GM11168 (cell line): Measurements from ENCODE around the gene CCM2.

Experiments
- in situ Hi-C: fragments of 300-500 bp; cut with MboI; formaldehyde crosslinking; loops from one replicate; pipeline ENCODE4 v1.12.0; 2022; ENCODE audit warnings: low sequenced_read_pairs; ENCODE audit not compliant: unreplicated experiment

Gene CCM2

DNA sequence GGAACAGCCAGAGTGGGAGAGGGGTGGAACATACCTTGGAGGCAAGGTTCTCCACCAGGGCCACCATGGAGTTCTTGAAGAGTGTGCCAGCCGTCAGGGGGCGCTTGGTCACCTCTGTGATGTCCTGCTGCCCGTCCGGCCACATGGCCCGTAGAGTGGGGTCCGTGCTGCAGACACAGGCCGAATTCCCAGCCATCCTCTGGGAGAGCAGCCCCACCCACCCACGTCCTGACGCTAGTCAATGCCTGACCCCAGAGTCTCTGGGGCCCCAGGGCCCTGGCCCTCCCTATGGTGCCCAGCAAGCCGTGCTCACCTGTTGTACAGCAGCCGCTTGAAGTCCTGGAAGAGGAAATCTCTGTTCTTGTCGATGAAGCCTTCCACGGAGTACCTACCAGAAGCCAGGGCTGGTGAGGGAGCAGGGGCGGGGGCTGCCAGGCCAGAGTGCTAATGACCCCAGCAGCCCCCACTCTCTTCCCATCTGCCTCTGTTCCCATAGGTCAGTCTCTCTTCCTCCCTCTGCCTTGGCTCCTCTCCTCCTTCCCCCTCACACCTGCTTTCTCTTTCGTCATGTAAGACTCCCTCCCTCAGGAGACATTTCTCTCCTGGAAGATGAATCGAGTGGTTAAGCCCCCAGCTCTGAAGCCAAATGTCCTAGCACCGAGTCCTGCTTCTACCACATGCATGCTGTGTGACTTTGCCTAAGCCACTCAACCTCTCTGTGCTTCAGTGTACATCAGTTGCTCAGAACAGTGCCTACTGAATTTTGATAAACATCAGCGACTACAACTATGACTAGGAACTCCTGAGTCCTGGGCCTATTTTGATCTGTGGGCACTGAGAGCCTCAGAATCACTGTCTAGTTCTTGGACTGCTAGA lies 32.2 kb upstream of the CCM2 start:
- in situ Hi-C loops, result loop anchor here (25.0 kb wide), 1 partner anchor 169 kb away; no protein-coding TSS in a partner anchor

DNA sequence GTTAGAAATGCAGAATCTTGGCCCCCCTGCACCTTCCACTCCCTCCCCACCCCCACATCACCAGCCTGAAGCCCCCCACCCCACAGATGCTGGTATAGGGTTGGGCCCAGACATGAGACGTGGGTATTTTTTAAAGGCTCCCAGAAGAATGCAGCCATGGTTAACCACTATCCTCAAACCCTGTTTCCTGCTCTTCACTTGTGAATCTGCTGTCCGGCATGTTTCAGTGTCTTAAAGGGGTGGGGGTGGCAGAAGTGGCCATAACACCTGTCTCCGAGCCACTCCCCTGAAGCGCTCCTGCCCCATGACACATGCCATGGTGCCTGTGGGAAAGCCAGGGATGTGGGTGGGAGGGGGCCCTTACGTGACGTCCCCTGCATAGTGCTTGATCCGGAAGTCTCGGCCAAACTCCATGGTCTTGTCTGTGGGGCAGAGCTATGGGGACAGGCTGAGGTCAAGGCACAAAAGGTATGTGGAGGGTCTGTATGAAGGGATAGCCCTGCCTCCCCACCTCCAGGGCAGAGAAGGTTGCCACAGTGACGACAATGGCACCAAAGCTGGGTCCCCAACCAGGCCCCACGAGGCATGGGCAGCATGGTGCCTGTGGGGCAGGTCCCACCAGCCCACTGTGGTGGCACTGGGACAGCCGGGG lies 30.8 kb upstream of the CCM2 start:
- in situ Hi-C loops, result loop anchor here (25.0 kb wide), 1 partner anchor 168 kb away; no protein-coding TSS in a partner anchor

DNA sequence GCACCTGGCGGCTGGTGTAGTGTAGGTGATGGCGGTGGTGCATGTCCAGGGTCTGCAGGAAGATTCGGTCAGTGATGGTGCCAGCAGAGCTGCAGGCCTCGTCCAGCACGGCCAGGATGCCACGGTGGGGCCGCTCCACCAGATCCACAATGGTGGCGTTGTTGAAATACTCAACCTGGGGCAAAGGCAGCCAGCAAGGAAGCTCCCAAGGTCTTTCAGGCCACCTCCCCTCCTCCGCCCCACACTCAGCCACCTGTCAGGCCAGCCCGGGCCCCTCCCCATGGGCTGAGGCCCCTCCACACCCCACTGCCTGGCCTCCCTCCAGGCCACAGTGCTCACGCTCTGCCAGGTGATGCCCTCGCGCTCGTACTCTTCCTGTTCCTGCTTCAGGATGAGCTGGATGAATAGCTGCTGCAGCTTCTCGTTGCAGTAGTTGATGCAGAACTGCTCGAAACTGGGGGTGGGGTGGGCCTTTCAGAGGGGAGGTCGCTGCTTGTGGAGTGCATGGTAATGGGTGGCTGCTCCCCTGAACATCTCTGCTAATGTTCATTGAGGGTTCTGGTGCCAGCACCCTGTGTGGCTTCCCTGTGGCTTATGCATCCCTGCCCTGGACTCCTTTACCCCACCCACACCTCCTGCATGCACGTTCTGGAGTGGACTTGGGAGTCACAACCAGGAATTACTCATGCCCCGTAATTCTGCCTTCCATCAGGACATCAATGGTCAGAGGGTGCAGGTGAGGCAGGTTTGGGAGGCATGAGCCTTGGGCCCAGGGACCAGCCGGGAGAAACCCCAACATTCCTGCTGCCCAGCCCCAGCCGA lies 30.1 kb upstream of the CCM2 start:
- in situ Hi-C loops, result loop anchor here (25.0 kb wide), 1 partner anchor 167 kb away; no protein-coding TSS in a partner anchor

DNA sequence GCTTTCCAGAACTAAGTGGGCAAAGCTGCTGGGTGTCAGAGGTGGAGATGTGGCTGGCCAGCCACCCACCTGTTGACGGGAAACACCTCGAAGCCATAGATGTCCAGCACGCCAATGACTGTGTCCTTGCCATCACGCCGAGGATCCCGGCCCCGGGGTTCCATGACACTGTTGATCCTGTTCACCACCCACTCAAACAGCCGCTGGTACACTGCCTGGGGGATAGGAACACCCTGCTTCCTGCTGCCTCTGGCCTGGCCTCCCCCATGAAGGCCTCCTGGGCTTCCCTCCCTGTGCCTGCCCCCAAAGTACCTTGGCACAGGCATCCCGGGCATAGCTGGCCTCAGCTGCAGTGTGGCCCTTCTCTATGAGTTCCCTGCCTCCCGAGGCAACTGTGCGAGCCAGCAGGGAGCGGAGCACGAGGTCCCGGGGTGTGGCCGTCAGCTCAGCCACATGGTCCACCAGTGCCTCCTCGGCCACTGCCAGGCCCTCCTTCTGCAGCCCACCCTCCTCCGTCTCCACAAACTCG lies 29.4 kb upstream of the CCM2 start:
- in situ Hi-C loops, result loop anchor here (25.0 kb wide), 1 partner anchor 167 kb away; no protein-coding TSS in a partner anchor

DNA sequence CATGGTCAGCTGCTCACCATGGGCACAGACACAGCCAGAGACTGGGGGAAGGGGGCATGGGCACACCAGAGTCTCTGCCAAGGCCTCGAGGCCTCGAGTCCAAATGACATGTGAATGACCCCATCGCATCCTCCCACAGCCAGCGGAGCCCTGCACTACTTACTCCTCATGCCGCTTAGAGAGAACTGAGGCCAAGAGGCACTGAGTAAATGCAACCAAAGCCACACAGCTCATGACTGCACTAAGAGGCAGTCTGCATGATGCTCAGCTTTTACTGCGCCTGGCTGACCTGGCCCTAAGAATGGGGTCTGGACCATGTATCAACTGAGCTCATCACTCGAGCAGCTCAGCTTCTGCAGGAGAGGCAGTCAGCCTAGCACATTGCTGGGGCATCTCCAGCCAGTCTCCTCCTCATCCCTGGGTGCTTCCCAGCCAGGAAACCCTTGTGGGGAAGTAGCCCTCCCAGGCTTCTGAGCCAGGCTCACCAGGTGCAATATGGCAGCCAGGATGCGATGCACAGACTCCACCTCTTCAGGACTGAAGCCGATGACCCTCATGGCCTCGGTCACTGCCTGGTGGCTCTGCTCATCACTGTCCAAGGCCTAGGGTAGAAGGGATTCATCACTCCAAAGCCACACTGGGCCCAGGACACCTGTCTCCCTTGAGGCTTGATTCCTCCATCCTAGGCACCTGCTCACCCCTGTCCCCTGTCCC lies 28.7 kb upstream of the CCM2 start:
- in situ Hi-C loops, result loop anchor here (25.0 kb wide), 1 partner anchor 166 kb away; no protein-coding TSS in a partner anchor

DNA sequence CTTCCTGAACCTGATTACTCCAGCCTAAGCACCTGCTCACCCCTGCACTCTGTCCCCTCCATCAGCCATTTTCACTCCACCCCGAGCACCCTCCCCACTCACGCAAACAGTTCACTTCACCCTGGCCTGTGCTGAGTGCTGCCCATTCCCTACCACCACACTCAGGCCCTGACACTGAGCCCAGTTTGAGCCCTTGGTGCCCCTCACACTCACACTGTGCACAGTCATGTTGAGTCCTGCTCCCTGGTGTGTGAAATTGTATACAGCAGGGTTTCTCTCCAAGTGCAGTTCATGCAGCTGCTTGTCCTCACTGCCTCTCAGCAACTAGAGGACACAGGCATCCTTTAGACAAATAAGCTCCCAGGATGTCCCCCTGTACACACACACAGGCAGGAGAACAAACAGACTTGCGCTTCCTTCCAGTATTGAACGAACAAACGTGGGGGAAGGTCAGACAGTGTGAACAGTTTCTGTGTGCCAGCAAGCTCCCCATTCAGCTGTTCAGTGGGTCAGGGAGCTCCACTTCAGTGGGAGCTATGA lies 28.0 kb upstream of the CCM2 start:
- in situ Hi-C loops, result loop anchor here (25.0 kb wide), 1 partner anchor 165 kb away; no protein-coding TSS in a partner anchor

DNA sequence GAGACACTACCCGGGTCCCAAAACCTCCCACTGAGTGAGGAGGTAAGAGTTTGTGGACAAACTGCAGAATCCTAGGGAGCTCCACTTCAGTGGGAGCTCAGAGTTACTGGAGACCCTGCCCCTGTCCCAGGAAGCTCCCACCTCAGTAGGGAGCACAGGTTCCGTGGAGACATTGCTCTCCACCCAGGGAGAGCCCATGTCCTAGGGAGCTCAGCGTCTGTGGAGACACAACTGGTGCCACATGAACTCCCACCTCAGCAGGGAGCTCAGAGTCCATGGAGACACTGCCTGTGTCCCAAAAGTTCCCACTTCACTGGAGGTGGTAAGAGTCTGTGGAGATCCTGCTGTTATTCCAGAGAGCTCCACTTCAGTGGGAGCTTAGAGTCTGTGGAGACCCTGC lies 27.4 kb upstream of the CCM2 start:
- in situ Hi-C loops, result loop anchor here (25.0 kb wide), 1 partner anchor 165 kb away; no protein-coding TSS in a partner anchor

DNA sequence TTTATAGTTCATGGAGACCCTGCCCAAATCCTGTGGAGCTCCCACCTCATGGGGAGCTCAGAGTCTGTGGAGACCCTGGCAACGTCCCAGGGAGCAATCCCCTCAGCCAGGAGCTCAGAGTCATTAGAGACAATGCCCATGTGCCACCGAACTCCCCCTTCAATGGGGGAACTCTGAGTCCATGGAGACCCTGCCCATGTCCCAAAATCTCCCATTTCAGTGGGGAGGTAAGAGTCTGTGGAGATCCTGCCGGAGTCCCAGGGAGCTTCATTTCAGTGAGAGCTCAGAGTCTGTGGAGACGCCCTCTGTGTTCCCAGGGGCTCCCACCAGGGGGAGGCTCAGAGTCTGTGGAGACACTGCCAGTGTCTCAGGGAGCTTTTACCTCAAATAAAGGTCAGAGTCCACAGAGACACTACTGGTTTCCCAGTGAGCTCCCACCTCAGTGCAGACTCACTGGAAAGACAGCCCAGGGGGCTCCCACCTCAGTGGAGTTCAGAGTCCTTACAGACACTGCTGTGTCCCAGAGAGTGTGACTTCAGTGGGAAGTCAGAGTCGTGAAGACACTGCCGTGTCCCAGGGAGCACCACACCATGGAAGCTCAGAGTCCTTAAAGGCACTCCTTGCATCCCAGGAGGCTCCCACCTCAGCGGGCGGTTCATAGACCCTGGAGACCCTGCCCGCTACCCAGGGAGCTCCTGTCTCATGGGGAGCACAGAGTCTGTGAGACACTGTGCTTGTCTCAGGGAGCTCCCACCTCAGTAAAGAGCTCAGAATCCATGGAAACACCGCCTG lies 26.2 kb upstream of the CCM2 start:
- in situ Hi-C loops, result loop anchor here (25.0 kb wide), 1 partner anchor 163 kb away; no protein-coding TSS in a partner anchor

DNA sequence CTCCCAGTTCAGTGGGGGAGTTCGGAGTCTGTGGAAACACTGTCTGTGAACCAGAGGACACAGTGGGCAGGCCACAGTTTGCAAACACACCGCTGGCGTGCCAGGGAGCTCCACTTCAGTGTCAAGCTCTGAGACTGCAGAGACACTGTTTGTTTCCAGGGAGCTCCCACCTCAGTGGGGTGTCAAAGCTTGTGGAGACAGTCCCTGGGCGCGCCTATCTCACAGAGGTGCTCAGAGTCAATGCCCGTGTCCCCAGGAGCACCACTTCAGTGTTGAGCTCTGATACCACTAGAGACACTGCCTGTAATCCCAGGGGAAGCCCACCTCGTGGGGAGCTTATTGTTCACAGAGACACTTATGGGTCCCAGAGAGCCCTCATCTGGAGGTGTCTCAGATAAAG lies 25.5 kb upstream of the CCM2 start:
- in situ Hi-C loops, result loop anchor here (25.0 kb wide), 1 partner anchor 163 kb away; no protein-coding TSS in a partner anchor

DNA sequence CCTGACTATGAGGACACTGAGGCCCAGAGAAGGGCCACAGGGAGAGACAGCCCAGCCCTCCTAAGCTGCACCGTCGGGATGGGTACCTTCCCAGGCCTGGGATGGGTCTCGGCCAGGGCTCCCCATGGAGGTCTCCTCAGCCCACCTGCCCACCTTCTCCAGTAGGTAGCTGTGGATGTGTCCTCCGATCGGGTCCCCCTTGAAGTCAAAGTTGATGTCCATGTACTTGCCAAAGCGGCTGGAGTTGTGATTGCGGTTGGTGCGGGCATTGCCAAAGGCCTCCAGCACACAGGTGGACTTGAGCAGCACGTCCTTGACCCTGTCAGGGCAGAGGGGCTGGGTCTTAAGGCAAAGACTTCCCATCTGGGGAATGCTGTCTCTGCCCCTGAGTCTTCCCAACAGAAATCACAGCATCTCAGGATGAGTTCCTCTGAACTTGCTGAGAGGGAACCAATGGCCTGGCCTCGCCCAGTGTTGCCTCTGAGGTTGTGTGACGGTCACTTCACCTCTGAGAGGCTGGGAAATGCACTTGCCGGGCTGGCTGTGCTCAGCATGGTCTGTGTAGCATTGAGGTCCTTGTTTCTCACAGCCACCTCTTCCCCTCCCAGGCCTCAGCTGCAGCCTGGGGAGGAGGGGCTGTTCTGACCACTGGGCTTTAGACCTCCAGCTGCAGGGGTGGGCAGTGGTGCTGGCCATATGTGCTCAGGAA lies 24.5 kb upstream of the CCM2 start:
- in situ Hi-C loops, result no loop called here

DNA sequence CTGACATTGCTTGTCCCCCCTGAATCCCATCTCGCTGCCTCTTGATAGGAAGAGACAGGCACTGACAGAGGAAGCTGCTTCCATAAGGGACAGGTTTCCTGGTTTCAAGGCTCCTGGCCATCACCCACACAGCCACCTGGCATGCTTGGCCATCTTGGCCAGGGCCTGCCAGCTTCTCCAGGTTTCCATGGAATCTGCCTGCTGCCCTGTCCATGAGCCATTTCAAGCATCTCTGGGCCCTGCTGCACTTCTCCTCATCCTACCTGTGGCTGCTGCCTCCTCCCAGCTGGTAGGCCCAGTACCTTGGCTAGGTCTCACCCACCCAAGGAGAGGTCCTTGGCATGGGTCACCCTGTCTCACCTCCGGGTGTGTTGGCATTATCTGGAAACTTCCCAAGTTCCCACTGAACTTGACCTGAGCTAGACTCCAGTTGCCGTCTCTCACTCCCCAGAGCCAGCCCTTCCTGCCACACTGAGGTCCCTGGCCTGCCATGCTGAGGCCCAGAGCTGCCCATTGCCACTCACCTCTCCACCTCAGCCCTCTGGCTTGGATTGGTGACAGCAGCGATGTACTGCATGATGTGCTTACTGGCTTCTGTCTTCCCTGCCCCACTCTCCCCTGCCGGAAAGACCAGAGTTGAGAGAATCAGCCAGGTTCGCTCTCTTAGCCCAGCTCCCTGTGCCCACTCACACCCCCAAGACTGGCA lies 23.8 kb upstream of the CCM2 start:
- in situ Hi-C loops, result no loop called here

DNA sequence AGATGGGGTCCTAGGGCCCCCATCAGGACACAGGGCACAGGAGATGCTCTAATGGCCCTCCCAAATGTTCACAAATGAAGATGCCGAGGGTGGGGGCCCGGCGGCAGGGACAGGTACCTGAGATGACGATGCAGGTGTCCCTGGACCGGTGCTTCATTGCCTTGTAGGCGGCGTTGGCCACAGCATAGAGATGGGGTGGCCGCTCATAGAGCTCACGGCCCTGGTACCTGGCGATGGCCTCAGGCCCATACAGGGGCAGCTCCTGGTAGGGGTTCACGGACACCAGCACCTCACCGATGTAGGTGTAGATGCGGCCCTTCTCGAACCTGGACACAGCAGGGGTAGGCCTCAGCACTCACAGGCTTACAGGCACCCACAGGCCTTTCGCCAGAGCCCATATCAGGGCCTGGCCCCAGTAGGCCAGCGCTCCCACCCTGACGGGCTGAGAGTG lies 23.2 kb upstream of the CCM2 start:
- in situ Hi-C loops, result no loop called here

DNA sequence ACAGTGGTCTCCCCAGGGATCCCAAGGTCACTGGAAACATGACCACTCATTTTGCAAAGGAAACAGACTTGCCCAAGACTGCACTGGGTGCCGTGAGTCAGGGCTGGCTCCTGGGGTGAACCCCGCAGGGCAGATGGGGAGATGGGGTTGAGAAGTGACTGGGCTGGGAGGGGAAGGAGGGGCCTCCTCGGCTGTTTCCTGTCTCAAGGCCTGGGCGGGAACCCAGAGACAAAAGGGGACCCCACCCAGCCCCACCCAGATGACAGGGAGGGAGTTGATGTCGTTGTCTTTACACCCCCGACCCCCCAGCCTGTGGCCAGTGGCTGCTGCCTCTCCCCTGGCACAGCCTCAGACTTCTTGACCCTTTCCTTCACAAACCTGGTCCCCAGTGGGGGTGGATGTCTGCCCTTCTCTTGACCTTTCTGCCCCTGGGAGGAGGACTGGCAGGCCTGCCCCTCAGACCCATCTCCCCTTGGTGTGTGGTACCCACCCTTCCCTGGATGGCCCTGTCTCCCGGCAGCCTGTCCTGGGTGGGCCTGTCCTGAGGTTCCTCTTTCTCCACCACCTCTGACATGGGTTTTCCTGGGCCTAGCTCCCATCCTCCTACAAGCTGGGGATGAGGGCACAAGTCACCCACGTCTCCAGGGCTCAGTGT lies 22.6 kb upstream of the CCM2 start:
- in situ Hi-C loops, result no loop called here

DNA sequence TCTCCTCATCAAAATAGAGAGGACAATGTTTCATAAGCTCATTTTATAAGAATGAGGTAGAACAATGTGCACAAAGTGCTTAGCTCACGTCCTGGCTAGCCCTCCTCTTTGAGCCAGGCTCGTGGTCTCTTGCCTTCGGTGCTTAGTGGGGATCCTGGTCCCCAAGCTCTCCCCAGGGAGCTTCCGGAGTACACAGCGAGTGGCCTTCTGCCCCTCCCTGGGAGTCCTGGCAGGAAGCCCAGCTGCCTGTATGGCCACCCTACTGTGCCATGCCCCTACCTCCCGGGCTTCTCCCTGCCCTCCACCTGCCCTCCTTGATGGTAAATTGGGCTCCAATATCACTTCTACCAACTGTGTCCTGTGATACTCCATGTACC lies 22.1 kb upstream of the CCM2 start:
- in situ Hi-C loops, result no loop called here

DNA sequence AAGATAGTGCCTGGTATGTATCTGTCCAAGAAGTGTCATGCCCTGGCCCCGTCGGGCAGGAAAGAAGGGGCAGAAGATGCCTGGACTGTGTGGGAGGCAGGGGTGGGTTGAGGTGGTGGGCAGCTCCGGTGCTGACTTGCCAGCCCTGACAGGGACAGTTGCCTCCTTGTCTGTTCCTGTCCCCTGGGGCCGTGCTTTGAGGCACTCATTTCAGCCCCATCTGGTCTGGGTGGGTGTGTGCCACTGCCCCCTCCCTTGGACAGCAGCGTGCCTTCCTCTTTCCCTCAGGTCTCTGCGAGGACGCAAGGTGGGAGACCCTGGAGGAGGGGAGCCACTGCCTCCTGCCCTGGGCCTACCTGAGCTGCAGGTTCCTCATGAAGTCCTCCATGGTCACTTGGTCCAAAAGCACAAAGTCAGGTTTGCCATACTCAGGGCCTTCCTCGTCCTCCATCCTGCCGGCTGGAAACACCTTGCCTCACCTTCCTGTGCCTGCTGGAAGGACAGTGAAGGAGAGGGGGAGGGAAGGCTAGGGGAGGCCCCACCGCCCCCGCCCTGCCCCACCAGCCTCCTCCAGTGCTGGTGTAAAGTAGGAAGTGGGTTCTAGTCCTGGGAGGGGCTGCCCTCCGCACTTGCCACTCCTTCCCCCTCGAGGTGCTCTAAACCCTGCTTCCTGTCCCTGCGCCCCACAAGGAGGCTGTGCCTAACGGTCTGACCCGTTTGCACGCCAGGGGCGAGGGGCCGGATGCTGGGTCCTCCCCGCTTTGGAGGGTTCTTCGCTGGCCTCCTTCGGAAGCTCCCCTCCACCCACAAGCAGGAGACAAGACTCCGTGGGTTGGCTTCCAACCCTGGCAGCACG lies 21.3 kb upstream of the CCM2 start, which contains the start of gene MYO1G:
TSS of gene MYO1G (minus strand) at position 505 of the 856 bp plus-strand sequence. CDS start at position 451, 54 bp downstream.
- in situ Hi-C loops, result no loop called here
